Measurements from ENCODE around the gene CREB3L1. TPM values are rescaled to one million over a fixed set of nuclear protein-coding genes. Genes with fewer than 3 reads are reported as not detected.

Gene CREB3L1, protein sequence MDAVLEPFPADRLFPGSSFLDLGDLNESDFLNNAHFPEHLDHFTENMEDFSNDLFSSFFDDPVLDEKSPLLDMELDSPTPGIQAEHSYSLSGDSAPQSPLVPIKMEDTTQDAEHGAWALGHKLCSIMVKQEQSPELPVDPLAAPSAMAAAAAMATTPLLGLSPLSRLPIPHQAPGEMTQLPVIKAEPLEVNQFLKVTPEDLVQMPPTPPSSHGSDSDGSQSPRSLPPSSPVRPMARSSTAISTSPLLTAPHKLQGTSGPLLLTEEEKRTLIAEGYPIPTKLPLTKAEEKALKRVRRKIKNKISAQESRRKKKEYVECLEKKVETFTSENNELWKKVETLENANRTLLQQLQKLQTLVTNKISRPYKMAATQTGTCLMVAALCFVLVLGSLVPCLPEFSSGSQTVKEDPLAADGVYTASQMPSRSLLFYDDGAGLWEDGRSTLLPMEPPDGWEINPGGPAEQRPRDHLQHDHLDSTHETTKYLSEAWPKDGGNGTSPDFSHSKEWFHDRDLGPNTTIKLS
- total RNA-seq, result 11.1 TPM

DNA sequence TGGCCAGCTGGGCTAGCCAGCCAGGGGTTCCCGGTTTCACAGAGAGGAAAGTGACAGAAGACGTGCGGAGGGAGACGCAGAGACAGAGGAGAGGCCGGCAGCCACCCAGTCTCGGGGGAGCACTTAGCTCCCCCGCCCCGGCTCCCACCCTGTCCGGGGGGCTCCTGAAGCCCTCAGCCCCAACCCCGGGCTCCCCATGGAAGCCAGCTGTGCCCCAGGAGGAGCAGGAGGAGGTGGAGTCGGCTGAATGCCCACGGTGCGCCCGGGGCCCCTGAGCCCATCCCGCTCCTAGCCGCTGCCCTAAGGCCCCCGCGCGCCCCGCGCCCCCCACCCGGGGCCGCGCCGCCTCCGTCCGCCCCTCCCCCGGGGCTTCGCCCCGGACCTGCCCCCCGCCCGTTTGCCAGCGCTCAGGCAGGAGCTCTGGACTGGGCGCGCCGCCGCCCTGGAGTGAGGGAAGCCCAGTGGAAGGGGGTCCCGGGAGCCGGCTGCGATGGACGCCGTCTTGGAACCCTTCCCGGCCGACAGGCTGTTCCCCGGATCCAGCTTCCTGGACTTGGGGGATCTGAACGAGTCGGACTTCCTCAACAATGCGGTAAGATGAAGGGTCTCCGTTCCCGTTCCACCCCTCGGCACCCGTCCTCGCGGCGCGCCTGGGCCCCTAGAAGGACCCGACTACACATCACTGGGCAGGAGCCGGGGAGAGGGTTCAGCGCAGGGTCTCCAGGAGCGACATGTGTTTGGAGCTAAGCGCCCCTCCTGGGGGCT lies at the start of gene CREB3L1:
CREB3L1 (plus strand) TSS at position 41 of the 765 bp plus-strand sequence; CDS start at position 491, 450 bp downstream.
- DNase-seq, result peak; percentile 44

DNA sequence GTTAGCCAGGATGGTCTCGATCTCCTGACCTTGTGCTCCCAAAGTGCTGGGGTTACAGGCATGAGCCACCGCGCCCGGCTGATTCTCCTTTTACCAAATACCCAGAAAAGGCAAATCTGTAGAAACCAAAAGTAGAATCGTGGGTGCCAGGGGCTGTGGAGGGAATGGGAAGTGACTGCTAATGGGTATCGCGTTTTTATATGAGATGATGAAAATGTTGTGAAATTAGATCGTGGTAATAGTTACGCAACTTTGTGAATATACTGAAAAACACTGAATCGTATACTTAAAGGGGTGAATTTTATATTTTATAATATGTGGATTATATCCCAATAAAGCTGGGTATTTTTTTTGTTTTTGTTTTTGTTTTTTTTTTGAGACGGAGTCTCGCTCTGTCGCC lies 48.2 kb upstream of the CREB3L1 start:
- DNase-seq, result no peak

DNA sequence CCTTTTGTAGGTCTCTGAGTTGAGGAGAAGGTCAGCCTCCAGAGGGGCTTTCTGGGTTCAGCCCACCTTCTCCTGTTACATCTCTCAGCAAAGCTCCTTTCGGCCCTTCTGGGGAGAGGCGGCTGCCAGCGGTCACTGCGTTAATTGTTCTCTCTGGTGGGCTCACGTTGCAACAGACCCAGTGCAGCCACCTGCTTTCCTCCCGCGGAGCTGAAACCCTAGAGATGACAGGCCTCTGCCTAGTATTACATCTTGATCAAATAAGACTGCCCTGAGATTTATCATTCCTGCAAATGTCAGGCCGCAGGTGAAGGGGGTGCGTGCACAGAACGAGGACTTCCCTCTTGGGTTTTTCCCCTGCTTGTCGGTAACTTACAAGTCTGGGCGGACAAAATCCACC lies 43.2 kb upstream of the CREB3L1 start:
- peak; percentile 53 for DNase-seq

DNA sequence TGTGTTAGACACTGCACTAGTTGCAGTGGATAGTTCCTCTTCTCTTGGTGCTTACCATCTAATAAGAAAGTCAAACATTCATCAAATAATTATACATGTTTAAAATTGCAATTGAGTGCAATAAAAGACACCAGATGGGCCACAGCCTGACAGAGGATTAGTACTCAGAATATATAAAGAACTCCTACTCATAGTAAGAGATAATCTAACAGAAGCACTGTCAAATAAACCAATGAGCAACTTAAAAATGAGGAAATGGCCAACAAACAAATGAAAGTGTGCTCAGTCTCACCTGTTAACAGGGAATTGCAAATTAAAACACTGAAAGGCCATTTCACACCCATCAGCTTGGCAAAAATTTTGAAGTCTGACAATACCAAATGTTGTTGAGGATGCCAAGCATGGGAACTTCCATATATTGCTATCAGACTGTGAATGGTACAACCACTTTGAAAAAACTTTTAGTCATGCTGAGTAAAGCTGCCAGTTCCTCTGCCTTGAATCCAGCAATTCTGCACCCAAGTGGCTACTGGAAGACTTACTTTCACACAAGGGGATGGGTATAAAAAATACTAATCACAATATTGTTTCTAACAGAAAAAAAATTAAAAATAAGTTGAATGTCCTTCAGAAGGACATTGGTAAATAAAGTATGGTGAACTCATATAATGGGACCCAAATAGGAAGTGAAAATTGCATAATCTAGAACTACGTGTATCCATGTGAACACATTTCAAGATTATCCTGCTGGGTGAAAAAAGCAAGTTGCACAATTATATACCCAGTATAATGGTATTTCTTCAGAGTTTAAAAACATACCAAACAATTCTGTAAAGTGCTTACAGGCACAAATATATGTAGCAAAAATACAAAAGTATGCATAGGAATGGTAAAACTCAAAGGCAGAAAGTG lies 41.4 kb upstream of the CREB3L1 start:
- DNase-seq, result no peak

DNA sequence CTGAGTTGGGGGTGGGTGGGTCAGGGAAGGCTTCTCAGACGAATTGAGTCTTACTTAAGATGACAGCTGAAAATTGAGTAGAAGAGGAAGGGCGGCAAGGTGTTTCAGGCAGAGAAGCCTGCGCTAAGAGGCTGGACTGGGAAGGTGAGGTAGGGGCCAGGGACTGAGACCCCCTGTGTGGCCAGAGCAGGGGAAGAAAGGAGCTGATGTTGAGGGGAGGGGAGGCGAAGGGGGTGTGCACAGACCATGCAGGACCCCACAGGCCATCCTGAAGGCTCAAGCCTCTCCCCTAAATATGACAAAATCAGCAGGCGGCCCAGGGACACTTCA lies 40.6 kb upstream of the CREB3L1 start:
- DNase-seq, result no peak

DNA sequence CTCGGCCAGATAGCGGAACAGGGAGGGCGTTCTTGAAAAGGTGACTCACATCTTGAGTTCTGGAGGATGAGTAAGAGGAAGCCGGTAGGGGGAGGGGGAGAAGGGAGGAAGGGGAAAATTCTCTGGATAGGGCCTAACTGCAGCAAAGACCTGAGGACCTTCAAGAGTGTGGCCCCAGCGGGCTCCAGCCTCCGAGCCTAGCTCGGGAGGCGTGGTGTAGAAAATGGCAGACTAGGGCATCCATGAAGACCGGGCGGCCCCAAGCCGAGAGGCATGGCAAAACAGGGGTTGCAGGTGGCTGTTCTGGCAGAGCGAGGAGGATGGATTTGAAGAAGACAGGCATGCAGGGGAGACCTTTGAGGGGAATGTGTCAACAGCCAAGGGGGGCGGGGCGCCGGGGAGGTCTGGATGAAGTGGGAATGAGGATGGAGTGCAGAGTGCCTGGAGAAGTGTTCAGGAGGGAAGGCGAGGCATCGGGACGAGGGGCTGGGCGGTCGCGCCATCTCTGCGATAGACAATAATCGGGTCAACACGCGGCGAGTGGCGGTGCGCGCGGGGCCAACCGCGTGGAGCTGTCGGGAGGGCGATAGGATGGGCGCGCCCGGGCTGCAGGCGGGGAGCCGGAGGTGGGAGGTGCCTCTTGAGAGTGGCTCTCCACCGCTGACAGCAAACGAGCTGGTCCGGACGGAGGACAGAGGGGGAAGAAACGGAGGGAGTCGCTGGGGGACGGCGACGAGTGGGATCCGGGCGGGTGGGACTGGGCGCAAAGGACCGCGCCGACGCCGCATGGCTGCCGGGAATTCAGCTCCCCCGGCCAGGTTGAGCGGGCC lies 40.0 kb upstream of the CREB3L1 start:
- peak; percentile 58 for DNase-seq

DNA sequence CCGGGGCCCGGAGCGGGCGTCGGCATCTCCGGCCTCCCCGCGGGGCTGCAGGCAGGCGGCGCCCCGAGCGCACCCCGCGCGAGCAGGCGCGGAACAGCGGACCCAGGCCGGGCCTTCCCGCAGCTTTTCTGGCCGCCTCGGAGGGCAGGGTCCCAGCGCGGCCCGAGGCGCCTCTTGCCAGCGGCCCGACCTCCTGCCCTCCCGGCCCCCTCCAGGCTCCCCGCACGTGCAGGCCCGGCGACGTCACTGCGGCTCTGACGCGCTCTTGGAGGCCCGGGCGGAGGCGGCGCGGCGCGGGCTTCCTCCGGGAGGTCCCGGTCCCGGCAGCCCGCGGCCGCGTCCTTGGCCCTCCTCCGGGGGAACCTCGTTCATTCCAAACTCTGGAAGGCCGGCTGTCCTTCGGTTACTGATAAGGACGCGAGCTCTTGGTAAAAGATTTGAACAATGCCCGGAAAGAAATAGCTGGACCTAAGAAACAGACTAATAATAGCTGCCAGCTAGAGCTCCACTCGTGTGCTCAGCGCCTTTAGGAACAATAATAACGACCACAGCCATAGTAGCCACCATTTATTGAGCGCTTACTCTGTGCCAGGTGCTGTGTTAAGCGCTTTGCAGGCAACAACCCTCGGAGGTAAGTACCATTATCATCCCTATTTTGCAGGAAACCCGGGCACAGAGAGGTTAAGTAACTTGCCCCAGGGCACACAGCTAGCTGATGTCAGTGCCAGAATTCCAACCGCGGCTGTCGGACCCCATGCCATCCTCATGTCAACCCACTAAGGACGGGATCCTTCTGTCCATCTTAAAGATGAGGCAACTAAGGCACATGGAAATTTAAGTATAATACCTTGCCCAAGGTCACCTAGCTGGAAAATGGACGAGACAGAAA lies 39.1 kb upstream of the CREB3L1 start:
- peak; percentile 74 for DNase-seq

DNA sequence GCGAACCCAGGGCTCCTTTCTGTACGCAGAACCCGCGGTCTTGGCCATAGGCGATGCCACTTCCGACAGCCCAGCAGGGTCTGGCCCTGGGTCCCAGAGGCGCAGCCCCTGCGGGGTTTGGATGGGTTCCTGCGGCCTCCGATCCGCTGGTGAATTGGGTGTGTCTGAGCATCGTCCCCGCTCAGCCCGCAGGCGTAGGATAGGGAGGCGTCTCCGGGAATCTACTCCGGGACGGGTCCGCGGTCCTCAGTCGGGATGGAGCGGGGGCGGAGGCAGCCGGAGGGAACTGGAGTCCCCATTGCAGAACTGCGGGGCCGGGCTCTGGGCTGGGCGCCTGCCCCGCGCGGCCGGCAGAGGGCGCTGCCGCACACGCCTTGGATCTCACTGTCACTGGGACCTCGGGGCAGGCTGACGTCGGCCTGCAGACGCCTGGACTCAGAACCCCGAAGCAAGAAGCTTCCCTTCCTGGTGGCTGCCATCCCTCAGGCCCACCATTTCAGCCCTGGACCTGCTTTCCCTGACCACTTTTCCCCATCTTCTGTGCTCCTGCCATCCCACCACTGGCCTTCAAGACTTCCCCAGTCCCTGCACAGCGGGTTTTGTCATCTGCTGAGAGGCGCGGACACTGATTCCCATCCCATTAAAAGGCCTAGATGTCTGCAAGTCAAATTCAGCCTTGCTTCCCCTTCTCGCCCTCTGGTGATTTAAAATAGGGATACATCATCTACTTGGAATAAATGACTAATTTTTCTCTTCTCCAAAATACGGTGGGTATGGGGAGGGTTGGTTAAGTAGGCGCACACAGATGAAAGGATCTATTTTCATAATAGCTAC lies 38.3 kb upstream of the CREB3L1 start:
- peak; percentile 92 for DNase-seq

DNA sequence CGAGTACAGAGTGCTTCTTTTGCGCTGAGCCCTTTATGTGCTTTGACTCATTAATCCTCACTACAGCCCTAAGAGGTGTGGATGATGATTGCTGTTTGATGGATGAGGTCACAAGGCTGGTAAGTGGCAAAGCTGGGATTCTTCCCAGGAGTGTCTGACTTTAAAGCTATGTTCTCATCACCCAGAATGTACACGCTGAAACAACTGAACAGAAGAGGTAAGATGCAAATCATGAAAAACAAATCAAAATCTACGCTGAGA lies 37.7 kb upstream of the CREB3L1 start:
- DNase-seq, result no peak

DNA sequence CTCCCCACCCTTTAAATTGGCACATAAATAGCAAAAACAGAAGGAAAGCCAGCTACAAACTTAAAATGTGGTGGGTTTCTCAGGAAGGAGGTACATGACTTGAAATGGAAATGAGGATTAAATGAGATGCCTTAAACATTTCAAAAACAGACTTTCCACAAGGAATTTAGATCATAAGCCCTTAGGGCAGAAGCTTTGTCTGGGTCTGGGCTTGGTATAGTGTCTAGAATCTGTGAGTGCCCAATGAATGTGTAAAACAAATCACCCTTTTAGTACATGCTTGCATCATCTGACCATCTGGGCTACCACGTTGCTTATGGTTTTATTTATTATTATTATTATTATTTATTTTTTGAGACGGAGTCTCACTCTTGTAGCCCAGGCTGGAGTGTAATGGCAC lies 37.1 kb upstream of the CREB3L1 start:
- DNase-seq, result no peak

DNA sequence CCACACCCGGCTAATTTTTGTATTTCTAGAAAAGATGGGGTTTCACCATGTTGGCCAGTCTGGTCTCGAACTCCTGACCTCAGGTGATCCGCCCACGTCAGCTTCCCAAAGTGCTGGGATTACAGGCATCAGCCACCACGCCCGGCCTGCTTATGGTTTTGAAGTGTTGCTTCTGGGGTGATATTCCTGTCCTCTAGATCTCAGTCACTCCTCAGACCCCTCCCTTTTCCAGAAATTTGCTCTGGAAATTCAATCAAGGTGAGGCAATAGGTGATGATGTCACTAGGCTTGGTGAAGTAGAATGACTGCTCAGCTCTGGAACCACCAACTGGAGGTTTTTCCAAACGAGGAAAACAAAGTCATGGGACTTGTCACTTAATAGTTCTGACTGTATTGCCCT lies 36.6 kb upstream of the CREB3L1 start:
- no peak for DNase-seq

DNA sequence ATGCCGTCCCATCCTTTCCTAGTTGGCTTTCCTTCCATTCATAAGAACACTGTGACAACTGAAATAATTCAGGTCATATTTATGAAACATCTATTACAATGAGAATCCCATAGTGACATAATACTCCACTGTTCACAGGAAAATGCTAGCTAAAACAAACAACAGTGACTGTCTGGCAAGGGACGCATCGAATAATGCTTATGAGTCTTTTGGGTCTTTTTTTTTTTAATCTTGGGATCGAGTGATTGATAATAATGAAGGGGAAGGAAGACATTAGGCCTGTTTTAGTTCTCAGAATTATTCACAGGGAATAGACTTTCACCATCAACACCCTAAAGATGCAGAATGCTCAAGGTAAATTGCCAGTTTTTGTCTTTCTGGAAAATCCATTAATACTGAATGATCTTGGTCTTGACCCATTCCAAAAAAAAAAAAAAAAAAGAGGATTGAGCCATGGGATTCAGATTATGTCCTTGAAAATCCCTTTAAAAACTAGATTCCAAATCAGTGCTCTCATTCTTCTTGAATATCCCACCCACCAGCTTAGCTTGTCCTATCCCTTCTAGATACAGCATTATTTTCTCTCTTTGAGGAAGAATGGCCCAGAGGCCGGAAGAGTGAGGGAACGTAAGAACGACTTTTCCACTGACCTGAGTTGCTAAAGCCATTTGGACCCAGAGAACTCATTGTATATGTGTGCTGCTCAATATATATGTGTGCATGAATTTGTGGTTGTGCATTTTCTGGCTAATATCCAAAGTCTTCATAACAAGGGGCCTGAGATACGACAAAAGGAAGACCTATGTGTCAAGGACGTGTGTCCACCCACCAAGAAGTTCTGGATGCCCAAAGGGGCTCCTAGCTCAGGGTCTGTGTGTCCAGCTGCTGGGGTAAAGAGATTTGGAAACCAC lies 35.2 kb upstream of the CREB3L1 start:
- no peak for DNase-seq

DNA sequence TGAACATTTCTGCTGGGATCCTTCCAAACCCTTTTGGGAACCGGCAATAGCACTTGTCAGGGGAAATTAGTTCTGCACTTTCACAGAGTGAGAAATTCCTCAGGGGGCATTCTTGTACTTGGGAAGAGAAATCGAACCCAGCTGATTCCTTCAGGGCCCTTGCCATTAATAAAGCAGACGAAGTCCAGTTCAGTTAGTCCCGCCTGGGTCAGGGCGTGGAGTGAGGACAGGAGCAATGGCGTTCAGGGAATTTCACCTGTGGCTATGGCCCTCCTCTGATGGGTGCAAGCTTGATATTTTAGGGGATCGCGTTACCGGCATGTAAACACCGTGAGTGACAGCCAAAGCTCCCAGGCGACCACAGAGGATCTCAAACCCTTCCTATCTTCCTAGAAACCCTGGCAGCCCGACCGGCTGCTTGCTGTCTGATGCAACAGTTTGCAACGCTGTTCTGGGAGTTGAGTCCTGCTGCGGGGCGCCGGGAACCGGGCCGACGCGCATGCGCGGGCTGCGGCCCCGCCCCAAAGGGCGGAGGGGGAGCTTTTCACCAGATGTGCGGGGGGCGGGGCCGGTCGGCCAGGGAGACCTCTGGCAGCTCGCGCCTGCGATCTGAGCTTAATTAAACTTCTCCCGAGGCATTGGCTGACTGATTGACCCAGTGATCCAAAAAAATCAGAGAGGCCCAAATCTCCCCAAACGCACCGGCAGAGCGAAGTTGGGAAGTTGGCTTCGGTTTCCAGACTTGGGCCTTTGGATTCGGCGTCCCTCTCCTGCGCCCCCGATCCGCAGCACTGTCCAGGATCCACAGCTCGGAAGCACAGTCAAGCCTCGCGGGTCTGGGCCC lies 34.3 kb upstream of the CREB3L1 start:
- DNase-seq, result peak; percentile 96

DNA sequence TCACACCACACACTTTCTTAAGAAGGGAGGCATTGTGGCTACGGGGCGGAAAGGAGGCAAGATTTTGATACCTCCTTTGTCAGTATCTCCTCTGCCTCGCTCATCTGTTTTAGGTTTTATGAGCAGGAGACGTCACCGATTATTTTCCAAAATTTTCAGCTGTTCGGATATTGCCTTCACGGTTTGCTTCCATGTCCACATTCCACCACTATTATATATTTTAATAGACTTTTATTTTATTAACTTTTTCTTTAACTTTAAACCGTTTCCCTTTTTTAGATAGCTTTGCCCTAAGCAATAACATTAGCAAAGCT lies 33.7 kb upstream of the CREB3L1 start:
- no peak for DNase-seq

DNA sequence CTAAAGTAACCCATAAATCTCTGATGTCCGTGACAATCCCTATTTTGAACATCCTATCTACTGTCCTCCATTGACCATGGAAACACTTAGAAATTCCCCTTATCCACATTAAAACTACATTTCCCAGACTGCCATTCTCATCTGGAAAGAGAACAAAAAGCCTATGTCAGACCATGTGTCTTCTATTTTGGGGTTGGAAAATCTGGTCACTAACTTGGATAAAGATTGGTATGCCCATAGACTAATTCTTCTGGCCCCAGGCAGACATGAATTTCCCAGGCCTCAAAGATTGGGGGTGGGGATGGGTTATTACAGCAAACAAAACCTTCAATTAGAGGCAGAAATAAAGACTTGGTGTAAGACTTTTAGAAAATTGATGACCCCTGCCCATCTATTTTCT lies 30.9 kb upstream of the CREB3L1 start:
- peak; percentile 32 for DNase-seq

DNA sequence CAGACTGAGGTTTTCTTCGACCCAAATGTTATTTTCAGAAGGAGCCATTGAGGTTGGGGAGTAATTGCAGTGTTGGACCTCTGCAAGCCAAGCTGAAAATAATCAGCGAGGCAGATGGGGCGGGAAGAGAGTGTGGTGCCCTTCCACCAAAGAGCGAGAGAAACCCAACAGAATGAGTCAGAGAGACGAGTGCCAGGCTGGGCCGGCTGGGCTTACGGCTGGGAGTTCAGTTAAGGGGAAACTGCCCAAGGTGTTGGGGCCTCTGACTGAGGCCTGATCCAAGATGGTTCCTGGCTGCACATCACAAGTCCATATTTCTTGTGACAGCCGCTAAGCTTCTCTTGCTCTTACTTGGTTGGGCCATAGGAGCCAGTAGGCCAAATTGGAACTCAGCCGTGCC lies 30.4 kb upstream of the CREB3L1 start:
- DNase-seq, result no peak

DNA sequence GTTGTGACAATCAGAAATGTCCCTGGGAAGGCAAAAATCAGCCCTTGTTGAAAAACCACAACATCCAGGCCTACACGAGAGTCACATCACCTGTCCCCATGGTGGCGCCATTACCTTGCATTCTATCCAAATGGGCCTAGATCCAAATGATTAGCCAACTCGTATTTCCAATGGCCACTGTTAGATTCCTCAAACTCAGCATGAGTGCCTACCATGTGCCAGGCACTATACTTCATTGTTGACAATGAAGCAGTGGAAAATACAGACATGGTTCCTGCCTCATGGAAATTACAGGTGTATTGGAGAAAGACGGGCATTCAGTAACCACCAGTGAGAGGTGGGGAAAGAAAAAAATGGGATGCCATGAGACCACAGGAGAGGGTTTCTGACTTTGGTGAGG lies 29.8 kb upstream of the CREB3L1 start:
- DNase-seq, result no peak
